GF-D8 (cell line): ENCODE measurements around the gene DYNLRB1.

Experiments
- DNase-seq: peaks from one replicate; lab custom pipeline; 2025; lab: John Stamatoyannopoulos, UW

Gene DYNLRB1

DNA sequence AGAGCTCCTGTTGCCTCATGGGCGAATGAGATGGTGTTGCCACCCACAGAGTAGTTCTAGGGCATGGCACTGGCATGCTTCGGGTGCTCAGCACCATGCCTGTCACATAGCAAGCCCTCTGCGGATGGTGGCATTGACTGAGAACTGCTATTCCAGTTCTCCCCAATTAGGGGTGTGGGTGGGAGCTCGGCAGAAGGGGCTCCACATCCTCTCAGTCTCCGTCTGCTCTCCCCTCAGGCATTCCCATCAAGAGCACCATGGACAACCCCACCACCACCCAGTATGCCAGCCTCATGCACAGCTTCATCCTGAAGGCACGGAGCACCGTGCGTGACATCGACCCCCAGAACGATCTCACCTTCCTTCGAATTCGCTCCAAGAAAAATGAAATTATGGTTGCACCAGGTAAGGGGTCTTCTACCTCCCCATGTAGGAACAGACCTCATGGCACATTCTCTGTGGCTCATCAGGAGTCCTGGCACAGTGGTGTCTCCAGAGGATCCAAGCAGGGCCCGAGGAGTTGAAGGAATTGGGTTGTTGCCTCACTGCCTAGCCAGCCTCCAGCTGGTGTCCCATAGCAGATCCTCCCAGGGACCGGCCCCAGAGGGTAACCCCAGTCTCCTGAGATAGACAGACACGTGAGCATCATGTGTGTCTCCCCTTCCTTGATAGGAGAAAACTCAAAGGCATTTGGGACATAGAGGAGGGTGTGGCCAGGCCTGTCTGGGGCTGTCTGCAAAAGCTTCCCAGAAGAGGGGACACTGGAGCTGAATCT, 18.4 kb downstream of the DYNLRB1 start:
- no peak for DNase-seq

DNA sequence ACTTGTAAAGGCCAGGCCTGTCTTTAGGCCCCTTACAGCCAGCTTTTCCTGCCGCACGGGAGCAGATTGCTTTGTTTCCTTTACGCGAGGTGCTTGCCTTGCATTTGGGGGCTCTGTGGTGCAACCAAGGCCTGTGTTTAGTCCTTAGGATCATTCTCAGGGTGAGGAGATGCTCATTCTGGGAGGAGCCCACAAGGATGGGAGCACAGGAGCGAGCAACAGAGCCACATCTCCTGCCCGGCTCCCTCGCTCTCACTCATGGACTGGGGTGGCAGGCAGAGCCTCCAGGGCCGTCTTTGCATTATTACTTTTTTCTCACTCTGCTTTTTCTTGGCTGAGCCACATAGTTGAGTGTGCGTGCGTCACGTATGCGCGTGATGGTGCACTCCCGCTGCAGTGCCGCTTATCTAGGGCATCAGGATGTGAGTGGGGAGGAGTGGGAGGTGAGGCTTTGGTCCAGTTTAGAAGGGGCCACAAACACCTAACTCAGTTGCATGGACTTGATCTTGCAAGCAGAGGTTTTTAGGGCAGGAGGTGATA, 19.1 kb downstream of the DYNLRB1 start:
- DNase-seq: no peak

DNA sequence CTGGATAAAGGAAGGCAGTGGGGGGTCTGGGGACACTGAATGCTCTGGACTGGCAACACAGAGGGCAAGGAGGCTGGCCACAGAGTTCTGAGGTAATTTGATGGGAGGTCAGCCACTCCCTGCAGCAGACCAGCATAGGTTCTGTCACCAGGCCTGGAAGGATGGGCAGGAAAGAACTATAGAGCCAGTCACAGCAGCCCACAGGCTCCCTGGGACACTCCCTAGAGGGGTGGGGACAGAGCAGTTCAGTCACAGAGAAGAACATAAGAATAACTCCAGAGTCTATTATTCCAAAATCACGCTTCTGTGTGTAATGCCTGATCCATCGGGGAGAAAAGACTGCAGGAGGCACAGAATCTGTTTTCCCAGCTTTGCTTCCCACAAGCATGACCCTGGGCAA, 19.6 kb downstream of the DYNLRB1 start:
- no peak for DNase-seq

DNA sequence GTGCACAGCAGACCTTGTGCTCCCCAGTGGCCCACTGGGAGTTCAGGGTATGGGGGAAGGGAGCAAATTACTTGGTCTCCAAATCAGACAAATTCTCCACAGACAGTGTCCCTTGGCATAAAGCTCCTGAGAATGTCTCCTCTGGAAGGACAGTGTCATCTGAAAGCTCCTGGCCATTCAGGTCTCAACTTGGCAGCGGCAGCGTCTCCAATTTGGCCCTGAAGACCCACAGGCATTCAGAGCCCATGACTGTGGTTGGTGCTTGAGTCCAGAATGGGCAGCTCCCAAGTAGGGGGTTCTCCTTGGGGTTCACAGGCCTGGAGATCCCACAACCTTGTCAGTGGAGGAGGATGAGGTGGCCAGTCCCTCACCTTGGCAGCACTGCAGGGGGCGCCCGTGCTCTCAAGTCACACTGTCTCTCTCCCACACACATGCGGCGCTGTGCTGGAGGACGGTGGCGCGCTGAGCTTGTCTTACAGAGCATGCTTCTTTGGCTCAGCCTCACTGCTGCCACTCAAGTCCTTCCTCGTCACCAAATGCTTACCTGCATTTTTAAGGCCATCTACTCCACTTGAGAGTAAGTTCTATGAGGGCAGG, 20.7 kb downstream of the DYNLRB1 start:
- DNase-seq: no peak

DNA sequence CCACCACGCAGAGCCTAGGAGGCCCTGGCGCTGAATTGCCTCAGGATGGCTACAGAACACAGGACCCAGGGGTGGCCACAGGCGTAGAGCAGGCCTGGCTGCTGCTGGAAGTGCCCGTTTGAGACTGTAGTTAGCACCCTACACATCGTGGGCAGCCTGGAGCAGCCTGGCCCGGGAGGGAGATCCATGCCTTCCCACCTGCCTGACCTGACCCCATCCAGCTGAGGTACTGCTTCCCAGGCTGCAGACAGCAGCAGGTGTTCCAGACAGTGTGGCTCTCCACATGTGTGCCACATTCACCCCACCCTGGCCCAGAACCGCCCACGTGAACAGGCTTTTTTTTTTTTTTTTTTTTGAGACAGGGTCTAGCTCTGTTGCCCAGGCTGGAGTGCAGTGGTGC, 21.4 kb downstream of the DYNLRB1 start:
- no peak for DNase-seq

DNA sequence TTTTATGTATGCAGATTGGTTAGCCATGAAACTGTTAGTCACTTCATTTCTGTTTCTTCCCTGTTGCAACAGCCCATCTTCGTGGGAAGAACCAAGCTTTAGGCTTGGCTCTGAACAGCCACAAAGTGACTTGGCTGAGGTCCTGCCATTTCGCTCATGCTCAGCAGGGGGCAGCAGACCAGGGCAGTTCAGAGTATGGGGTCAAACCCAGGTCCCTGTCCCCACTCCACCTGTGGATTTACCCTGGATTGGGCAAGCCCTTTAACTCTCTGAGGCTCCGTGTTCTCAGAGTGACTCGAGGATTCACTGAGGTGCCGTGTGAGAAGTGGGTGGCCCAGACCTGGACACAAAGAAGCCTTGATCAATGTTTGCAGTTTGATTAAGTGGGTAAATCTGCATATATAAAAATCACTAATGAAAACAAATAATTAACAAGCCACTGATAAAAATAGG, 22.5 kb downstream of the DYNLRB1 start:
- no peak for DNase-seq

DNA sequence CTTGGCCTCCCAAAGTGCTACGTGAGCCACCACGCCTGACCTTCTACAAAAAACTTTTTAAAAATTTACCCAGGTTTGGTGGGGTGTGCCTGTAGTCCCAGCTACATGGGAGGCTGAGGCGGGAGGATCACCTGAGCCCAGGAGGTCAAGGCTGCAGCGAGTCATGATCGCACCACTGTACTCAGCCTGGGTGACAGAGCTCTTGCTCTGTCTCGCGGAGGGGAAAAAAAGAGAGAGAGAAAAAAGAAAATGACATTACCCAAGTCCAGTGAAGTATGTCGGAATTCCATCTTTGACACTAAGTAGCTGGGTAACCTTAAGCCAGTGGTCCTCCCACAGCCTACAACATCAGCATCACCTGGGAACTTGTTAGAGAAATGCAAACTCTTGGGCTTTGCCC, 23.5 kb downstream of the DYNLRB1 start:
- no peak for DNase-seq

DNA sequence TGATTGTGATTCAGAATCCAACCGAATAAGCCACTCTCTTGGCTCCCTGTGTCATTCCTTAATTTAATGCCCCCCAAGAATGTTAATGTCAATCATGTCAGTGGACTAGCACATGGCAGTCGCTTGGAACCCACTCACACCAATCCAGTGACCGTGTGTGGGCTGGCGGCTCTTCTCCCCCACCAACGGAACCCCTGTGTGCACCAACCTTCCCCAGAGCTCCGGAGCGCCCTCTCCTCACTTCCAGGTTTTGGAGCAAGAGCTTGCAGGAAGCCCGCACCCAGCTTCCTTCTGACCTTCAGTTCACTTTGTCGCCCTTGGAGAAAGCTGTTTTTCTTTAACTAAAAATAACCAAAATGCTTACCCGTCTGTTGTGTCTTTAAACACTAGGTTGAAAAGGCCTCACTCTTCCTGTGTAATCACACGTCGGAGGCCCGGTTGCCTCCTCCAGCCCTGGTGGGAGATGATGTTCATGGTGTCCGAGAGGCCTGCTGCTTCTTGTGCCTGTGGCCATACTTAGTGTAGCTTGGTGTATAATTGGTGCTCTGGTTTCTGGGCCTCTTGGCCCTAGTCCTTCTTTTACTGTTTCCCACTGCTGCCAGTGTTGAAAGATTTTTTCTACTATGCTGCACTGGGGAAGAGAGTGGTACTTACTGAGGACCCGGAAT, 24.5 kb downstream of the DYNLRB1 start:
- DNase-seq: no peak

DNA sequence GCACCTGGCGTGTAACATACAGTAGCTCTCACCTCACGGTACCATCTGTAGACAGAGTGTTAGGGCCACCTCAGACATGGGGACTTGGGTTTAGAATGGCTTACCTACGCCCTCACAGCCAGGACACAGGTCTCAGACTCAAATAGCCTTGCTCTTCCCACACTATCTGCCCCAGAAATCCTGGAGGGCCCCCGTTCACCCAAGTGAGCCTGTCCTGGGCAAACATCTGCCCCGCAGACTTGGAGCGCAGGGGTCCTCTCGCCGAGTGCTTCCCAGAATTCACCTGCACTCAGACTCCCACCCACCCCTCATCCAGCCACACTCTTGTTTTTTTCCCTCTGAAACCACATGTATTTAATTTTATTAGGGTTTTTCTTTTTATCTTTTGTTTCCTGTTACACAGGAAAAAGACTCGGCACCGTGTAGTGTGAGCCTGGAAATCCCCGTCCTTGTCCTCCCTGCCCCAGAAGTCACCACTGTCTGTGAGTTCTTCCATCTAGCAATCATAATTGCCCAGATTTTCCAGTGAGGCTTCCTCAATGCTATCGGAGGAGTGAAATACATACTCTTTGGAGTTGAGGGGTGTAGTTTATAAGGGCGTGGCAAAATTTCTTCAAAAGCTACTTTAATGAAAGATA, 25.2 kb downstream of the DYNLRB1 start:
- no peak for DNase-seq

DNA sequence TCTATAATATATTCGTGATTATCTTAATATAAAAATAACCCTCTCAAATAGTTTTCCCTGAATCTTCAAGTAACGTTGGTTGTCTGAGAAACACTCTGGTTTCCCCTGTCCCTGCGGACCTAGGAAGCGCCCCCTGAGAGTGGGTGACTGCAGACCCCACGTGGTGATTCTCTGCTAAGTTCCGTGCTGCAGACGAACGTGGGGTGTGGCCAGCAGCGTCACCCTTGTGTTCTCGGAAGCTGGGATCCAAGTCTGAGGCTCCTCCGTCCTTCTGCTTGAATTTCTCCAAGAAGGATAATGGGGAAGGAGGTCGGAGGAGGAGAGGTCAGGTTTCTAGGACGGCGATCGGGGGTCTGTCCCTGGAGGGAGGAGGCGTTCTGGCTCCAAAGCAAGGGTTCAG, 25.7 kb downstream of the DYNLRB1 start:
- no peak for DNase-seq

DNA sequence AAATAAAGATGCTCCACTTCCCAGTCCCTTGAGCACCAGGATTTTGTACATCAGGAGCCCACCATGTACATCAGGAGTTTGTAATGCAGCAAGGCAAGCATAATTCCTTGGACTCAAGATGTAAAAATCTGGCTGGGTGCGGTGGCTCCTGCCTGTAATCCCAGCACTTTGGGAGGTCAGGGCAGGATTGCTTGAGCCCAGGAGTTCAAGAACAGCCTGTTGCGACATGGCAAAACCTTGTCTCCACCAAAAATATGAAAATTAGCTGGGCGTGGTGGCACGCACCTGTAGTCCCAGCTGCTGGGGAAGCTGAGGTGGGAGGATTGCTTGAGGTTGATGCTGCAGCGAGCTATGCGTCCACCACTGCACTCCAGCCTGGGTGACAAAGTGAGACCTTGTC, 26.2 kb downstream of the DYNLRB1 start:
- DNase-seq: no peak

DNA sequence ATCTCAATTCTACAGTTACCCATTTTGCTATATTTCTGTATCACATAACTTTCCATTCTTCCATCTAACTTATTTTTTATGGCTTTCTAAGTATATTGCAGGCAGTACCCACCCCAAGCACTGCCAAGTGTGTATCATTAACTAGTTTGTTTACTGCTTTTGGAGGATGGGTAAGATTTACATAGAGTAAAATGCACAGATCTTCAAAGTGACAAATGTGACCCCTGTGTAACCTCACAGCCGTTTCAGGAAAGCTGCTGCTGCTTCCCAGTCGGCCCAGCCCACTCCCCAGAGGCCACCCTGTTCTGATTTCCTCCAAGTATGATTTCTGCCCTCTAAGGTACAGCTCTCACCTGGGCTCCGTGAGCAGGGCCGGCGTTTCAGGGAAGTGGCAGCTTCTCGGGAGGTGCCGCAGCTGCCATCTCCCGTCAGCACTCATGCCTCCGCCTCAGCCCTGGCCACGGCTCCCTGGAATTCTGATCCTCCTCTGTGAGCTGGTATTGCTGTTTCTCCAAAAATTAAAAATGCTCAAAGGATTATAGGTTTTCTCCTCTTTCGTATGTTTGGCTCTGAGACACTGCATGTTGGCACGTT, 27.3 kb downstream of the DYNLRB1 start:
- DNase-seq: no peak

DNA sequence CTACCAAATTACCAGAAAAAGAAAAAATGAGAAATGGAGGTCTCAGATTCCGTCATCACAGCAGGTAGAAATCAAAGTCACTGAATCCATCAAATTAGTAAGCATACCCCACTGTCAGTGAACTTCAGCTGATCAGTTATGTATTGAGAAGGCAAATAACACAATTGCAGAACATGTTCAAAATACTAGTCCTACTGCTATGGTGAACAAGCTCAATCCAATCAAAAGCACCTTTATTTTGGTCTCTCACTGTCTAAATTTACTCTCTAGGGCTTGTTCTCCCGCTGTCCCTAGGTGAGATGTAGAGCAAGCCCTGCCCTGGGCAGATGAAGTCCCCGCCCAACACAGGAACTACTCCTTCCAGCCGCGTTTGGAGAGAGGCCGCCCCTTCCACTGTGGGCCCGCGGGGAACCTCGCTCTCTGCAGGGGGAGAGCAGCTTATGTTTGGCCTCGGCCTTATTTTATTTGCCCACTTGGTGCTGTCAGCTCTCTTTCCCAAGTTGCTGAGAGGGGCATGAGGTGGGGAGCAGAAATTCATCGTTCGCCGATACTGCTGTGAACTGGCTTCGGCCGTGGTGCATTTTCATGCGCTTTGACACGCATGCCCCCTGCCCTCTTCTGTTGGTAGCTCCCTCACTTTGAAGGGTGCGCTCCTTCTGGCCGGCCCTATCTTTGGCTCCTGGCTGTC, 28.0 kb downstream of the DYNLRB1 start:
- DNase-seq: no peak

DNA sequence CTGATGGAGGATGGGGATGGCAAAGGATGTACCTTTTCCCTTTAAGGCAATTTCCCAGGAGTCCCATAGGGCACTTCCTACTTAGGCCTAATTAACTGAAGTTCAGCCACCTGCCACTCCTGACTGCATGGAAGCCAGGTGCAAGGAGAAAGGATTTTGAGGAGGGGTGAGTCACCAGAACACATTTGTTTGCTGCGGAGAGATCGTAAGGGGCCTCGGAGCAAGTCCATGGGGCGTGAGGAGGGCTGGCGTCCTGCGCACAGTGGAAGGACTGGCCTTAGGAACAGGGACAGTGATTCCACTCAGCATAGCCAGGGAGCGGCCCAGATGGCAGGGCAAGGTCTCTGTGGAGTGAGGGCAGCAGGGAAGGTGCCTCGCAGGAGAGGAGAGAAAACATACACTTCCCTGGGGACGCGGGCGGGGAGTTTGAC, 30.5 kb downstream of the DYNLRB1 start:
- DNase-seq: no peak

DNA sequence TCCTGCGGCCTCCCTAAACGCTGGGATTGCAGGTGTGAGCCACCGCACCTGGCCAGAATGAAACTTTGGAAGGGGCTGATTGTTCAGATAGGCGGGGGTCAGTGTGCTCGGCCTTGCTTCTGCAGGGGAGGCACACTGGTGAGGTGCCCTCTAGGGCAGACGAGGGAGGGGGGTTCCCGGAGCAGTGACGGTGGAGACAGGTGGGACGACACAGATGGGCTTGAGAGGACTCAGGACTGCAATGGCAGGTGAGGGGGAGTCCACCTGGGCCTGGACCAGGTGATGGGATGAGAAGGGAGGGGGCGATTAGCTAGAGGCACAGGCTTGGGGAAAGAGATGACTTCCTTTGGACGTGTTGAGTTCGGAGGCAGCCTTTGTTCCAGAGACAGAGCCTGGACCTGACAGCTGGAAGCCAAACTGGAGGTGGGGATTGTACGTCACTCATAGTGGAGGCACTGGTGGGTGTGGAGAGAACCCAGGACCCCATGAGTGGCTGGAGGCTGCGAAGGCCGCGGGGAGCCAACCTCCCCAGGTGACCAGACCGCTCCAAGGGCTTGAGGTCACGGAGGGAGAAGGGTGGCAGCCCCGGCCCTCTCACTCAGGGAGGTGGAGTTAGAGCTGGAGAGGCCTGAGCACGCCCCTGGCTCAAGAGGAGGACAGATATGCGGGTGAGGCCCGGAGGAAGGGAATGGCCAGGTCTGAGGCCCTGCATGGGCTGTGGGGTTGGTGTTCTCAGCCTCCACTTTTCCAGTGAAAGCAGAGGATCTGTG, 31.8 kb downstream of the DYNLRB1 start:
- DNase-seq: no peak

DNA sequence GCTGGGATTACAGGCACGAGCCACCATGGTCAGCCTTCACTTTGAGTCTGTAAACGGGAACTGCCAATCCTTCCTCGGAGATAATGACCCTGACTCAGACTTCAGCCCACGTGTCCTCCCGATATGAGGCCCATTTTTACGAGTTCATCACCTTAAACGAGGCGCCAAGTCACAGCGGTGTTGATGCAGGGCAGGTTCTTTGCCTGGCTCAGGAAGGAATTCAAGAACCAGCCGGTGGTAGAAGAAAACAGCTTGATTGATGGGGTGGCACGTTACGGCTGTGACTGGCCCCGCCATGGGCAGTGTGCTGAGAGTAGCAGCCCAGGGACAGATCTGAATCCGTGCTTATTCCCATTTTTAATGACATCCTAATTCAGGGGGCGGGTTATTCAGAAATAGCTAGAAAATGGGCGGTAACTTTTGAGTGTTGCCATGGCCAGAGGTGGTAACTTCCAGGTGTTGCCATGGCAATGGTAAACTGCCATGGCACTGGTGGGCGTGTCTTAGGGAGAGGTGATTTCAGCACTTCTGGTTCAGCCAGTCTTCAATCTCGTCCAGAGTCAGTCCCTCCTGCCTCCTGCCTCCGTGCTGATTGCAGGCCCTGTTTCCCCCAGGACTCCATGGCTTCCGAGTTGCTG, 33.2 kb downstream of the DYNLRB1 start:
- no peak for DNase-seq

DNA sequence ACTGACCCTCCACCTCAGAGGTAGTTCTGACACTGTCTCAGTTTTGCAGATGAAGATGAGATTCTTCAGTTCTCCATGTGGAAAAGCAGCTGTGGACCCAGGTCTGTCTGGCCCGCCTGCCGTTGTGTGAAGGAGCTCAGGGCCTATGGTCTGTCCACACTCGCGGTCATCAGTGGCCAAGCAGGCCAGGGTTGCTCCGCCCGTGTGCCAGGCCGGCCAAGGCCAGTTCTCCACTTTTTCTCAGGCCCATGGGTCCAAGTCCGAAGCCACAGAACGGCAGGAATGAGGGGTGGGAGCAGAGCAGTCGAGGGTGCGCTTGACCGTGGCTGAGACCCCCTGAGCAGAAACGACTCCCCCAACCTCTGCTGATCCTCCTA, 33.7 kb downstream of the DYNLRB1 start:
- no peak for DNase-seq

DNA sequence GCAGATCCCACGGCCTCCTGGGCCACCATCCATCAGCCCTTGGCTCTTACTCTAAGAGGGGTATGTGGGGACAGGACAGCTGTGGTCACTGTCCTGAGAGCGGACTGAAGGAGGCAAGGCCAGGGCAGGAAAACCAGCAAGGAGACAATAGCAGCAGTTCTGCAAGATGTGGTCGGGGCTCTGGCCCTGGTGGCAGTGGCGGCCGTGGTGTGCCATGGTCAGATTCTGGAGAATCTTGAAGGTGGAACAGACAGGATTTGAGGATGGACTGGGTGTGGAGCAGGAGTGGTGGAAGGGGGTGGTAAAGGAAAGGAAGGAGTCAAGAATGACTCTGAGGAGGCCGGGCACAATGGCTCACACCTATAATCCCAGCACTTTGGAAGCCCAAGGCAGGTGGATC, 36.3 kb downstream of the DYNLRB1 start:
- no peak for DNase-seq

DNA sequence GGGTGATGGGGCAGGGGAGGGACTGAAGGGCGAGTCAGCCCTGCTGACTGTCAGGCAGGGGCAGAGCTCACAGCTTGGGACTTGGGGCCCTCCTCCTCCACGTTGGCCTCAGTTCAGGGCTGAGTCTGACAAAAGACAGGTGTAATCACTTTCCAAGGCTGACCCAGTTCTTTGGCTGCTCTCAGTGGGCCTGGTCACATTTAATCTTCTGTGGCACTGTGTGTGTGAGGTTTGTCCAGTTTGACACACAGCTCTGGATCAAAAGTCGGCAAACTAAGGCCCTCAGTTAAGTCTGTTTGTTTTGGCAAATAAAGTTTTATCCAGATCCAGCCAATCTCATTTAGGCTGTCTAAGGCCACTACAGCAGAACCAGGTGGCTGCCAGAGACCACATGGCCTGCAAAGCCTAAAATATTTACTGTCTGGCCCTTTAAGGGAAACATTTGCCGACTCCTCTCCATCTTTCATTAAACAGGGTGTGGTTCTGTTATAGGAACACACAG, 37.2 kb downstream of the DYNLRB1 start:
- DNase-seq: no peak

DNA sequence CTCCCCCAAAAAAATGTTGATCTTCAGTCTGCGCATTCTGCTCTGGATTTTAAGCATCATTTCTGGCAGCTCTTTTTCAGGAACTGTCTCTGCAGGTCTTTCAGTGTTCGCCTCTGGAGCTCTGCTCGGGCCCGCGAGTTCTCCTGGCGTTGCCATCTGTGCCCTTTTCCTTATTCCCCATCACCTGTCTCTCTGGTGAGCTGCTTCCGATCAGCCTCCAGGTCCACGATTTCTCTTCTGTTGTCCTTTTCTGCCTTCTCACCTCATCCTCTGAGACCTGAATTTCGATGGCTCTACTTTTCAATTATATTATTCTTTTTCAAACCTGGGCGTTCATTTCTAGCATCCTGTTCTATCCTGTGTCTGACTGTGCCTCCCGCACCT, 41.7 kb downstream of the DYNLRB1 start:
- no peak for DNase-seq
